GM21737 (cell line): Measurements from ENCODE around the gene HUS1B.

Source experiments
- ATAC-seq: cut with Tn5 transposase; IDR thresholded peaks from one replicate; pipeline ENCODE4 v1.9.1; 2021; ENCODE audit warnings: mild to moderate bottlenecking, moderate library complexity; ENCODE audit not compliant: unreplicated experiment

The HUS1B gene

DNA sequence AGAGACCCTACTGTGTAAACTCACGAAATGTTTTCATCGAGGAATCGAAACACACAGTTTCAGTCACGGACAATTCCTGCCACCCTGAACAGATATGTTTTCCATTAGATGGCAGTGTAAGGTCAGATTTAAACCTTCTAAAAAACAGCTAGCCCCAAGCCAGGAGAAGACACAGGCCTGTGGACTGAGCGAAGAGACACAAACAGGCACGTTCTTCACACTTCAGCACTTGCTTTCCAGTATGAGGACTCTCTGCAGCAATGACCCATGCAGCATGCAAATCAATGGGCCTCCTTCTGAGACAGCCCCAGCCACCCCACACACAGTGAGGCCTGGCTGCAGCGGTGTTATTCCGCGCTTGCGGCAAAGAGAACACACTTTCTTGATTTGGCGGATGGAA, 31.9 kb downstream of the HUS1B start:
- ATAC-seq = no peak

- ATAC-seq = no peak
These were observed 34.4 kb downstream of the HUS1B start for GRCh38 chr6:622462-622861.

- ATAC-seq = no peak
These were observed 35.0 kb downstream of the HUS1B start for GRCh38 chr6:621931-622330.

GRCh38 chr6:620950-621349, 36.0 kb downstream of the HUS1B start:
- ATAC-seq = no peak

DNA sequence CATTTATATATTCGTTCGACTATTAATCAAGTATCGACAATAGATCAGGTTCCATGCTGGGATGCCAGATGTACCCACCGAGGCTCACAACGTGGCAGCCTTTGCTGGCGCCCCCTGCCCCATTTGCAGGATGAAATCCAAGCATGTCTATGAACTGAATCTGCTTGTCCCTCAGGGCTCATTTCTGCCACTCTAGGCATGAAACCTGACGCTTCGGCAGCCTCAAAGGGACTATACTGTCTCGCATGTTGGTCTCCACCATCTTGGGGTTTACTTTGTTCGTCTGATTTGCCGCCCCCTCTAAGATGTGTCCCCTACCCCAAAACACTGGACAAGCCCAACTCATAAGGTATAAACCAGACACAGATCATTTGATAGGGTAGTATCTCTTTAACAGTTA, 36.7 kb downstream of the HUS1B start:
- ATAC-seq = no peak

DNA sequence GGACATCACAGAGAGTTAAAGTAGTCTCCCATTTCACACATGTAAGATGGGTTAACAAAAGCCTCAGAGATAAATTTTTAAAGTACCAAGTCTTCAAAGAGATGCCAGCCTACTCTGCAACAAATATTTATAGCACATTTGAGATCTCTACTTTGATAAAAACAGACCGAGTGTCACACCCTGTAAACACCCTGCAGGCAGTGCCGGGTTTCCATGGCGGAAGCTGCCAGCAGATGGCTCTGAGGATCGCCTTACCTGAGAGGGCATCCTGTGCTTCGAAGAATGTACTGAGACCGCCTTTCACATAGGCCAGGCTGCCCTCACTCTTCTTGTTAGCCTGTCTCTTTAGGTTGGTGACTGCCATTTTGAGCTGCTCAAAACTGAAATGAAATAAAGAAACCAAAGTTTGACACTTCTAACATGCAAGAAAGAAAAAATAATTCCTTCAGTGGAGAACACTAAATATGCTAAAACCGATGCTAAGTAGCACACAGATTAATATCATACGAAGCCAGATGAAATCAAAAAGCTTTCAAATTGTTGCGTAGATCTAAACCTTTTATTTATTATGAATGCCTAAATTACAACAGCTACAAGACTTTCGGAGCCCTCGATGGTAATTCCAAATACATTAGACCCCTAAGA, 39.3 kb downstream of the HUS1B start:
- ATAC-seq = no peak

- ATAC-seq = no peak
These were observed 42.9 kb downstream of the HUS1B start for GRCh38 chr6:613981-614380.

GRCh38 chr6:611928-612327, 45.0 kb downstream of the HUS1B start:
- no peak for ATAC-seq

GRCh38 chr6:610882-611281, 46.0 kb downstream of the HUS1B start:
- no peak for ATAC-seq

DNA sequence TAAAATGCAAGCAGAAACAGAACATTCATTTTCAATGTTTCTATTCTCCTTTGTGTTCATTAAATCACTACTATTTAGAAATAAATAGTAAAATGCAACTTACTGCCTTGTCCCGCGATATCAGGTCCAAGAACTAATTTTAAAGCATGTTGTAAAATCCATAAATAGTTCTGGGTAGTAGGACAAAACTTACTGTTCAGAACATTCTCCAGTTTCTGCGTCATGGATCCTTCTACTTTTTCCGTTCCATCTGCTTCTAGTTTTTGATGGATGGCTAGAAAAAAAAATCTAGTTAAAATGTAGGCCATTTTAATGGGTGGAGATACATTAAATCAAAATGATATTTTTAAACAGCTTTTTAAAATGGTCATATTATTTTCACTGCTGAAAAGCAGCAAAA, 47.0 kb downstream of the HUS1B start:
- ATAC-seq = no peak

GRCh38 chr6:606829-607379, 50.0 kb downstream of the HUS1B start:
- no peak for ATAC-seq
